Neural progenitor cell (in vitro differentiated cells): ENCODE data around the gene BMPR1B.

Source experiments
- EZH2 ChIP-seq: fragments of 200-600 bp; sonication (generic); IDR thresholded peaks from 2 replicates; pipeline ENCODE4 v1.6.1; 2017; ENCODE audit warnings: antibody characterized with exemption, mild to moderate bottlenecking, moderate library complexity
- EZH2phosphoT487 ChIP-seq: fragments of 200-600 bp; sonication (generic); IDR thresholded peaks from 2 replicates; pipeline ENCODE4 v1.6.1; 2017; ENCODE audit warnings: antibody characterized with exemption
- TF ChIP-seq, protein P1 (sequence below): fragments of 200-600 bp; sonication (generic); IDR thresholded peaks from 2 replicates; pipeline ENCODE4 v1.5.1; 2017; ENCODE audit warnings: antibody characterized with exemption, mild to moderate bottlenecking

DNA sequence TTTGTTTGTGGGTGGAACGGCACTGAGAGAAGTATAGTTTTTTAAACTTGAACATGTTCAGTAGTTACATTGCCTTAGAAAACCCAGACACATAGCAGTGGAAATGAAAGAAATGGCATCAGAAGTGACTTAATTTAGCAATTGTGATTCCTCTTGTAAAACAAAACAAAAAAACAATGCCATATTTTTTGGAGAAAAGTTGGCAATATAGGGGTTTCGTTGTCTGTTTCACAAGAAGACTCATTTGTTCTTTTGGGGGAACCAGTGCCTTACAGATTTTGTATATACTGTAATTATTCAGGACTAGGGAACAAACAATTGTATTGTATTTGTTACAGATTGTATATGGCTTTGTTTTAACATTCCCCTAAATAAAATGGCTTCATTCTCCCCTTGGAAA lies 400.3 kb downstream of the BMPR1B start:
- TF ChIP-seq EZH2 (no peak), EZH2phosphoT487 (no peak)
- TF ChIP-seq, protein P1, sequence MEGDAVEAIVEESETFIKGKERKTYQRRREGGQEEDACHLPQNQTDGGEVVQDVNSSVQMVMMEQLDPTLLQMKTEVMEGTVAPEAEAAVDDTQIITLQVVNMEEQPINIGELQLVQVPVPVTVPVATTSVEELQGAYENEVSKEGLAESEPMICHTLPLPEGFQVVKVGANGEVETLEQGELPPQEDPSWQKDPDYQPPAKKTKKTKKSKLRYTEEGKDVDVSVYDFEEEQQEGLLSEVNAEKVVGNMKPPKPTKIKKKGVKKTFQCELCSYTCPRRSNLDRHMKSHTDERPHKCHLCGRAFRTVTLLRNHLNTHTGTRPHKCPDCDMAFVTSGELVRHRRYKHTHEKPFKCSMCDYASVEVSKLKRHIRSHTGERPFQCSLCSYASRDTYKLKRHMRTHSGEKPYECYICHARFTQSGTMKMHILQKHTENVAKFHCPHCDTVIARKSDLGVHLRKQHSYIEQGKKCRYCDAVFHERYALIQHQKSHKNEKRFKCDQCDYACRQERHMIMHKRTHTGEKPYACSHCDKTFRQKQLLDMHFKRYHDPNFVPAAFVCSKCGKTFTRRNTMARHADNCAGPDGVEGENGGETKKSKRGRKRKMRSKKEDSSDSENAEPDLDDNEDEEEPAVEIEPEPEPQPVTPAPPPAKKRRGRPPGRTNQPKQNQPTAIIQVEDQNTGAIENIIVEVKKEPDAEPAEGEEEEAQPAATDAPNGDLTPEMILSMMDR = no peak
